OCI-LY3 (cell line): Measurements from ENCODE around the gene PPP1R9A.

ENCODE experiments used
- CTCF ChIP-seq: fragments of 200-600, 300-600 bp; sonication (generic); IDR thresholded peaks from 2 replicates; pipeline ENCODE4 v1.5.1; 2014; ENCODE audit warnings: antibody characterized with exemption, low read length, low read depth
- EZH2phosphoT487 ChIP-seq: fragments of 200-600 bp; shearing (Covaris generic); IDR thresholded peaks from 2 replicates; pipeline ENCODE4 v1.6.1; 2018; ENCODE audit warnings: antibody characterized with exemption, mixed run types, low read depth

DNA sequence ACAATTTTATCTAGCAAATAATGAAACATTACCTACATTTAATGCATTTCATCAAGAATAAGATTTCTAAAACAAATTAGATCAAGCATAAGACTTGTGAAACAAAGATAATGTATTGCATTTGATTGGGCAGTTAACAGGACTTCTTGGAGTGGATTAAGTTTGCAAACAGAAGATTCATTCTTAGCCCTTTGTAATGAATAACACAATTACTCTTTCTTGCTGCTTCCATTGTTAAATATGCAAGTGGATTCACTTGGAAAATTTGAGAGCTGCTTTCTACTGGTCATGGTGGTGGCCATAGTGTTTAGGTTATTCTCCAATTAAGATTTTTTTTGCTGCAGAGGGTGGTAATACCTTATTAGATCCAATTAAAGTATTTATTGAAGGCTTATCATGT, 6.0 kb downstream of the PPP1R9A start:
- TF ChIP-seq CTCF = no peak
- no peak for TF ChIP-seq EZH2phosphoT487
